ENCODE data around the gene ZSCAN10.
"Not testable (repeated sequence)": the region's sequence is repeated elsewhere in the genome, so short reads cannot be mapped to it uniquely, and the experiment has no call there.

The ZSCAN10 gene

GRCh38 chr16:3098459-3099394, at the start of gene ZSCAN10:
ZSCAN10 (minus strand) TSS chr16:3099294; CDS start chr16:3092937, 6,357 bp downstream.
- no peak for DNase-seq (ENCODE audit: low read depth)

- no peak for DNase-seq (ENCODE audit: low read depth)
Observed at GRCh38 chr16:3148256-3149192, 49.4 kb upstream of the ZSCAN10 start.

GRCh38 chr16:3147757-3148104, 48.6 kb upstream of the ZSCAN10 start:
- no peak for DNase-seq (ENCODE audit: low read depth)

GRCh38 chr16:3147046-3147756, 48.1 kb upstream of the ZSCAN10 start:
- no peak for DNase-seq (ENCODE audit: low read depth)

GRCh38 chr16:3145660-3146059, 46.6 kb upstream of the ZSCAN10 start:
- no peak for DNase-seq (ENCODE audit: low read depth)

GRCh38 chr16:3145151-3145550, 46.1 kb upstream of the ZSCAN10 start:
- DNase-seq (ENCODE audit: low read depth): no peak

GRCh38 chr16:3144321-3144983, 45.4 kb upstream of the ZSCAN10 start:
- no peak for DNase-seq (ENCODE audit: low read depth)

GRCh38 chr16:3143598-3144320, 44.7 kb upstream of the ZSCAN10 start:
- DNase-seq (ENCODE audit: low read depth): no peak

GRCh38 chr16:3143189-3143588, 44.1 kb upstream of the ZSCAN10 start:
- no peak for DNase-seq (ENCODE audit: low read depth)

- no peak for DNase-seq (ENCODE audit: low read depth)
Observed at GRCh38 chr16:3142770-3143169, 43.7 kb upstream of the ZSCAN10 start.

GRCh38 chr16:3142327-3142726, 43.2 kb upstream of the ZSCAN10 start:
- DNase-seq (ENCODE audit: low read depth): no peak

GRCh38 chr16:3141781-3142311, 42.8 kb upstream of the ZSCAN10 start:
- no peak for DNase-seq (ENCODE audit: low read depth)

- no peak for DNase-seq (ENCODE audit: low read depth)
Observed at GRCh38 chr16:3140603-3141427, 41.7 kb upstream of the ZSCAN10 start.

- DNase-seq (ENCODE audit: low read depth): not testable (repeated sequence)
Observed at GRCh38 chr16:3139561-3139960, 40.5 kb upstream of the ZSCAN10 start.

- DNase-seq (ENCODE audit: low read depth): no peak
Observed at GRCh38 chr16:3138823-3139426, 39.8 kb upstream of the ZSCAN10 start.

GRCh38 chr16:3138342-3138741, 39.2 kb upstream of the ZSCAN10 start:
- no peak for DNase-seq (ENCODE audit: low read depth)

GRCh38 chr16:3137267-3137666, 38.2 kb upstream of the ZSCAN10 start:
- no peak for DNase-seq (ENCODE audit: low read depth)

GRCh38 chr16:3135126-3135715, 36.1 kb upstream of the ZSCAN10 start:
- DNase-seq (ENCODE audit: low read depth): no peak
